H1 (cell line): Measurements from ENCODE around the gene PIP5K1B. TPM values are rescaled to one million over a fixed set of nuclear protein-coding genes. Genes with fewer than 3 reads are reported as not detected.

ENCODE experiments used
- CTCF ChIA-PET: fragments of 300-600 bp; sonication (Branson Sonifier 250); formaldehyde crosslinking; loops from one replicate; lab custom pipeline; 2021; ENCODE audit not compliant: partially characterized antibody; lab: Charles Lee
- POLR2A ChIA-PET: fragments of 300-600 bp; sonication (Branson Sonifier 250); formaldehyde crosslinking; loops from one replicate; lab custom pipeline; 2021; ENCODE audit warnings: inconsistent platforms; ENCODE audit not compliant: partially characterized antibody; lab: Charles Lee
- DNase-seq, 2 experiments: peaks; one replicate each; pipeline versions ENCODE4 v3.0.0 to v3.0.0-alpha.2; 2010 to 2022; ENCODE audit warnings: low spot score in 2 of 2, low read depth in 1 of 2, mixed read lengths in 1 of 2
- FAIRE-seq: peaks from 2 replicates; lab custom pipeline; 2011; peaks lifted over from hg19 to GRCh38; lab: Jason Lieb, UNC
- H2AFZ ChIP-seq: 2 replicates; pipeline ENCODE4 v1.8.1; 2012; ENCODE audit warnings: low read length, inconsistent platforms
- H2AK5ac ChIP-seq: 2 replicates; pipeline ENCODE4 v1.6.1; 2013; ENCODE audit warnings: low read depth, low read length
- H2BK120ac ChIP-seq: replicated peaks from 2 replicates; pipeline ENCODE3; 2013; ENCODE audit warnings: low read depth, low read length, inconsistent platforms
- H2BK12ac ChIP-seq: 2 replicates; pipeline ENCODE4 v1.6.1; 2013; ENCODE audit warnings: low read depth, low read length
- H2BK15ac ChIP-seq: 2 replicates; pipeline ENCODE4 v1.6.1; 2013; ENCODE audit warnings: low read length
- H2BK20ac ChIP-seq: 2 replicates; pipeline ENCODE4 v1.6.1; 2013; ENCODE audit warnings: low read length
- H2BK5ac ChIP-seq: 2 replicates; pipeline ENCODE4 v1.6.1; 2013; ENCODE audit warnings: low read depth, low read length
- H3K14ac ChIP-seq: 2 replicates; pipeline ENCODE4 v1.6.1; 2013; ENCODE audit warnings: inconsistent platforms; ENCODE audit not compliant: insufficient read length
- H3K18ac ChIP-seq: 2 replicates; pipeline ENCODE4 v1.6.1; 2013; ENCODE audit warnings: low read length; ENCODE audit errors: extremely low read depth
- H3K23ac ChIP-seq: 2 replicates; pipeline ENCODE4 v1.6.1; 2013; ENCODE audit warnings: inconsistent platforms; ENCODE audit not compliant: insufficient read length
- H3K23me2 ChIP-seq: 2 replicates; pipeline ENCODE4 v1.6.1; 2013; ENCODE audit warnings: low read depth, low read length
- H3K27ac ChIP-seq: 2 replicates; pipeline ENCODE4 v1.6.1; 2011; ENCODE audit warnings: low read depth, low read length, inconsistent platforms
- H3K27me3 ChIP-seq, 4 experiments: replicated peaks in 1 of 4; 1 replicate in 1 of 4; 2 replicates in 3 of 4; pipeline versions ENCODE4 v1.6.1 to v1.8.1; 2011 to 2013; ENCODE audit warnings: low read length in 3 of 4, mild to moderate bottlenecking in 3 of 4, inconsistent platforms in 2 of 4, mixed read lengths in 2 of 4, moderate library complexity in 1 of 4; ENCODE audit not compliant: control insufficient read depth in 3 of 4, insufficient read depth in 3 of 4; ENCODE audit errors: extremely low read depth in 1 of 4
- H3K36me3 ChIP-seq, 4 experiments: 2 replicates each; pipeline versions ENCODE4 v1.6.1 to v1.8.1; 2011 to 2013; ENCODE audit warnings: mild to moderate bottlenecking in 4 of 4, low read length in 3 of 4, moderate library complexity in 2 of 4, control low read depth in 1 of 4, inconsistent platforms in 1 of 4; ENCODE audit not compliant: insufficient read depth in 4 of 4, control insufficient read depth in 2 of 4
- H3K4ac ChIP-seq: replicated peaks from 2 replicates; pipeline ENCODE3; 2013; ENCODE audit warnings: low read length, low read depth, mixed read lengths, inconsistent platforms; ENCODE audit not compliant: insufficient read length
- H3K4me1 ChIP-seq, 4 experiments: replicated peaks in 1 of 4; 1 replicate in 1 of 4; 2 replicates in 3 of 4; pipeline versions ENCODE4 v1.6.1 to v1.8.1; 2011 to 2013; ENCODE audit warnings: low read length in 3 of 4, inconsistent platforms in 2 of 4, mixed read lengths in 1 of 4; ENCODE audit not compliant: insufficient read depth in 4 of 4, control insufficient read depth in 3 of 4
- H3K4me2 ChIP-seq, 2 experiments: 2 replicates each; pipeline versions ENCODE4 v1.6.1 to v1.8.1; 2011 to 2013; ENCODE audit warnings: low read depth in 2 of 2, low read length in 2 of 2, control low read depth in 1 of 2, inconsistent platforms in 1 of 2, mild to moderate bottlenecking in 1 of 2; ENCODE audit not compliant: insufficient read depth in 1 of 2
- H3K4me3 ChIP-seq, 4 experiments: fragments of 200-600, 300-600 bp in 1 of 4; sonication (generic), shearing (Covaris generic), sonication (Bioruptor Twin) in 1 of 4; 2 replicates each; pipeline versions ENCODE4 v1.5.1 to v1.8.1; 2011 to 2016; ENCODE audit warnings: low read length in 4 of 4, low read depth in 3 of 4, control low read depth in 2 of 4, inconsistent platforms in 2 of 4, mild to moderate bottlenecking in 2 of 4, mixed read lengths in 1 of 4, moderate library complexity in 1 of 4; ENCODE audit not compliant: insufficient read depth in 2 of 4; ENCODE audit errors: extremely low read depth in 1 of 4
- H3K56ac ChIP-seq: replicated peaks from 2 replicates; pipeline ENCODE3; 2013; ENCODE audit warnings: low read depth, mild to moderate bottlenecking, mixed read lengths, low read length, inconsistent platforms; ENCODE audit not compliant: insufficient read length
- H3K79me1 ChIP-seq: 2 replicates; pipeline ENCODE4 v1.6.1; 2013; ENCODE audit warnings: low read depth, low read length, control low read depth
- H3K79me2 ChIP-seq, 2 experiments: 2 replicates each; pipeline versions ENCODE4 v1.6.1 to v1.8.1; 2012 to 2013; ENCODE audit warnings: low read length in 2 of 2, mild to moderate bottlenecking in 2 of 2, inconsistent platforms in 1 of 2; ENCODE audit not compliant: insufficient read depth in 2 of 2, control insufficient read depth in 1 of 2
- H3K9ac ChIP-seq, 4 experiments: replicated peaks in 1 of 4; 1 replicate in 1 of 4; 2 replicates in 3 of 4; pipeline versions ENCODE4 v1.6.1 to v1.8.1; 2011 to 2013; ENCODE audit warnings: low read depth in 3 of 4, low read length in 3 of 4, control low read depth in 2 of 4, mild to moderate bottlenecking in 2 of 4, moderate library complexity in 2 of 4, inconsistent platforms in 1 of 4; ENCODE audit errors: extremely low read depth in 1 of 4
- H3K9me3 ChIP-seq, 2 experiments: 2 replicates each; pipeline versions ENCODE4 v1.6.1 to v1.8.1; 2012 to 2013; ENCODE audit warnings: mild to moderate bottlenecking in 2 of 2, moderate library complexity in 2 of 2, control low read depth in 1 of 2, inconsistent platforms in 1 of 2, low read depth in 1 of 2, low read length in 1 of 2, mixed read lengths in 1 of 2; ENCODE audit not compliant: insufficient read depth in 2 of 2
- H4K20me1 ChIP-seq, 2 experiments: replicated peaks in 1 of 2; 2 replicates each; pipeline versions ENCODE3 to v1.8.1; 2011 to 2013; ENCODE audit warnings: inconsistent platforms in 2 of 2, low read length in 2 of 2, mild to moderate bottlenecking in 1 of 2; ENCODE audit not compliant: insufficient read depth in 2 of 2, control insufficient read depth in 1 of 2
- H4K5ac ChIP-seq: 2 replicates; pipeline ENCODE4 v1.6.1; 2013; ENCODE audit warnings: low read length, low read depth, mixed read lengths, inconsistent platforms; ENCODE audit not compliant: insufficient read length
- H4K8ac ChIP-seq: 2 replicates; pipeline ENCODE4 v1.8.0; 2013; ENCODE audit warnings: mild to moderate bottlenecking, moderate library complexity, low read length, inconsistent platforms; ENCODE audit not compliant: insufficient read depth; ENCODE audit errors: extremely low read depth
- H4K91ac ChIP-seq: replicated peaks from 2 replicates; pipeline ENCODE3; 2013; ENCODE audit warnings: low read length, mixed read lengths, inconsistent platforms; ENCODE audit not compliant: insufficient read length
- CTCF ChIP-seq, 3 experiments: IDR thresholded peaks; 1 replicate in 2 of 3; 2 replicates in 1 of 3; pipeline versions ENCODE4 v1.5.1 to v1.6.1; 2011; ENCODE audit warnings: low read length in 3 of 3, mild to moderate bottlenecking in 3 of 3, inconsistent platforms in 2 of 3, low read depth in 1 of 3, moderate library complexity in 1 of 3; ENCODE audit not compliant: insufficient read depth in 1 of 3; ENCODE audit errors: control extremely low read depth in 1 of 3
- EP300 ChIP-seq, 2 experiments: IDR thresholded peaks; 1 replicate in 1 of 2; 2 replicates in 1 of 2; pipeline ENCODE4 v1.6.1; 2011 to 2012; ENCODE audit warnings: low read depth in 2 of 2, low read length in 2 of 2, mild to moderate bottlenecking in 2 of 2, borderline replicate concordance in 1 of 2, inconsistent platforms in 1 of 2, moderate library complexity in 1 of 2
- GTF2F1 ChIP-seq: IDR thresholded peaks from 2 replicates; pipeline ENCODE4 v1.6.1; 2012; ENCODE audit warnings: low read depth, low read length, improper control_type of control experiment, borderline replicate concordance
- HDAC2 ChIP-seq, 2 experiments: fragments of 300-600 bp in 1 of 2; sonication (generic) in 1 of 2; IDR thresholded peaks; 2 replicates each; pipeline ENCODE4 v1.6.1; 2011 to 2012; ENCODE audit warnings: low read depth in 2 of 2, low read length in 2 of 2, mild to moderate bottlenecking in 2 of 2, moderate library complexity in 2 of 2, borderline replicate concordance in 1 of 2, inconsistent platforms in 1 of 2
- MAFK ChIP-seq: IDR thresholded peaks from 2 replicates; pipeline ENCODE4 v1.6.1; 2012; ENCODE audit warnings: low read depth, mild to moderate bottlenecking, improper control_type of control experiment, low read length
- SP2 ChIP-seq: IDR thresholded peaks from 2 replicates; pipeline ENCODE4 v1.6.1; 2012; ENCODE audit warnings: mild to moderate bottlenecking, low read length, inconsistent platforms
- TEAD4 ChIP-seq: IDR thresholded peaks from 2 replicates; pipeline ENCODE4 v1.6.1; 2012; ENCODE audit warnings: low read depth, low read length, inconsistent platforms, mixed read lengths
- WGBS, 2 experiments: shearing (Covaris generic) in 1 of 2; methylation state at CpG; one replicate each; pipeline versions ENCODE4 v1.1.6 to v1.1.7; 2013 to 2015; ENCODE audit warnings: low lambda C conversion rate in 2 of 2, mixed read lengths in 2 of 2, inconsistent platforms in 1 of 2, low coverage in 1 of 2, missing lambda C conversion rate in 1 of 2; ENCODE audit not compliant: insufficient replicate concordance in 2 of 2, insufficient coverage in 1 of 2, insufficient read length in 1 of 2; ENCODE audit errors: extremely low coverage in 1 of 2, missing lambda C conversion rate in 1 of 2; 5-methylcytosine and 5-hydroxymethylcytosine counted together
- polyA plus RNA-seq, 7 experiments: library from polyadenylated mRNA; depleted of rRNA in 3 of 7; stranded (reverse) in 5 of 7; unstranded in 2 of 7; fragments of >200 nt in 5 of 7; fragments of 200-250 nt in 2 of 7; gene quantifications; 1 replicate in 5 of 7; 2 replicates in 1 of 7; 4 replicates in 1 of 7; pipeline versions ENCODE4 v1.2.1 to v1.2.3, GENCODE V29; 2011 to 2013; ENCODE audit warnings: missing spikeins in 2 of 7, mixed read lengths in 2 of 7
- total RNA-seq: library from RNA; stranded (reverse); fragmentation: NEBNext Ultra II Directional; extraction: Animal tissue kit (Norgen Biotek cat#: 25700); gene quantifications from 2 replicates; pipeline ENCODE4 v1.2.1, GENCODE V29; 2021

The PIP5K1B gene
- total and polyA plus RNA-seq, 2 of the 8 experiments (the other 6 are each of a cell fraction or from before 2014, with no cell fraction given) = 4.7 to 7.7 TPM

- Histone ChIP-seq H3K79me2 (no peaks in the 10 kb centered on the region), H3K27ac (no peak overlapping the region), H2BK12ac (no peak overlapping the region), H3K36me3 (no peaks in the 10 kb centered on the region), H3K14ac (no peak overlapping the region), H4K5ac (no peak overlapping the region), H3K27me3 (no peaks in the 10 kb centered on the region), H3K56ac (no peak overlapping the region), H4K91ac (no peak overlapping the region), H2AFZ (no peak overlapping the region), H3K4me3 (no peak overlapping the region), H3K4ac (no peak overlapping the region), H3K79me1 (no peaks in the 10 kb centered on the region), H2BK120ac (no peak overlapping the region), H3K9ac (no peak overlapping the region), H4K20me1 (no peaks in the 10 kb centered on the region), H2BK5ac (no peak overlapping the region), H3K18ac (no peak overlapping the region), H3K4me1 (peaks cover 0 to 5% (median 2%) of the 10 kb centered on the region in 4 experiments; a peak in 2 of 7 replicates), H2AK5ac (no peak overlapping the region), H3K4me2 (no peak overlapping the region), H2BK15ac (no peak overlapping the region), H3K23ac (no peak overlapping the region), H3K9me3 (no peaks in the 10 kb centered on the region), H3K23me2 (no peaks in the 10 kb centered on the region), H2BK20ac (no peak overlapping the region), H4K8ac (no peak overlapping the region)
- TF ChIP-seq HDAC2 (IDR thresholded peaks at IDR 0.05; ENCODE audit: borderline replicate concordance in 1 of 2, low read depth in 2 of 2, low read length in 2 of 2) (no peak), SP2 (no peak), MAFK (no peak), EP300 (IDR thresholded peaks at IDR 0.05; ENCODE audit: borderline replicate concordance in 1 of 2, low read depth in 2 of 2, low read length in 2 of 2) (no peak), CTCF (IDR thresholded peaks at IDR 0.05; ENCODE audit: control extremely low read depth in 1 of 3, insufficient read depth in 1 of 3, low read depth in 1 of 3, low read length in 3 of 3) (no peak), GTF2F1 (no peak), TEAD4 (no peak)
- ChIA-PET CTCF (interaction anchor here (1.3 to 1.9 kb wide), 2 partner anchors 9 to 13 kb away, joined by 5 to 12 read pairs; no protein-coding TSS in a partner anchor), POLR2A (interaction anchor here (0.6 kb wide), 1 partner anchor 146 kb away, joined by 6 read pairs; no protein-coding TSS in a partner anchor)
- no peak for FAIRE-seq
- 91% methylated on average over 2 of the region's 2 CpGs; no CpG with 5 or more reads in 1 of the 2 experiments for WGBS, 2 experiments
- no peak for DNase-seq
These were observed 130.0 kb downstream of the PIP5K1B start for GRCh38 chr9:68834931-68835520.
